HepG2 (cell line): Measurements from ENCODE around the gene C12orf60. TPM values are rescaled to one million over a fixed set of nuclear protein-coding genes. Genes with fewer than 3 reads are reported as not detected.

Experiments used
- ATAD3A ChIP-seq: sonication (generic); formaldehyde crosslinking; IDR thresholded peaks from 2 replicates; pipeline ENCODE4 v1.4.0; 2020; ENCODE audit warnings: missing genetic modification reagents
- ELF3 ChIP-seq: IDR thresholded peaks from 2 replicates; pipeline ENCODE4 v1.6.1; 2016; ENCODE audit warnings: missing genetic modification reagents, missing compliant biosample characterization
- HMG20B ChIP-seq: conservative IDR thresholded peaks from 2 replicates; pipeline ENCODE4 v1.6.1; 2016; ENCODE audit warnings: missing genetic modification reagents, missing compliant biosample characterization
- HNF4A ChIP-seq: sonication (generic); formaldehyde crosslinking; IDR thresholded peaks from 2 replicates; pipeline ENCODE4 v1.4.0; 2020; ENCODE audit warnings: missing genetic modification reagents
- KLF12 ChIP-seq: sonication (generic); formaldehyde crosslinking; IDR thresholded peaks from 2 replicates; pipeline ENCODE4 v1.4.0; 2020; ENCODE audit warnings: missing genetic modification reagents, borderline replicate concordance
- KLF16 ChIP-seq, 2 experiments: sonication (generic) in 1 of 2; formaldehyde crosslinking in 1 of 2; IDR thresholded peaks; 2 replicates each; pipeline versions ENCODE4 v1.6.1 to v1.8.0; 2016 to 2023; ENCODE audit warnings: missing genetic modification reagents in 2 of 2, missing compliant biosample characterization in 1 of 2
- KLF9 ChIP-seq: IDR thresholded peaks from 2 replicates; pipeline ENCODE4 v1.6.1; 2016; ENCODE audit warnings: low read depth
- NFIC ChIP-seq: IDR thresholded peaks from 2 replicates; pipeline ENCODE4 v1.6.1; 2012; ENCODE audit warnings: mild to moderate bottlenecking, low read length, inconsistent platforms
- NFYC ChIP-seq: IDR thresholded peaks from 2 replicates; pipeline ENCODE4 v1.6.1; 2016; ENCODE audit warnings: missing genetic modification reagents, missing compliant biosample characterization
- PAWR ChIP-seq: sonication (generic); formaldehyde crosslinking; IDR thresholded peaks from 2 replicates; pipeline ENCODE4 v1.4.0; 2020; ENCODE audit warnings: missing genetic modification reagents, mild to moderate bottlenecking, borderline replicate concordance
- POLR2A ChIP-seq, 2 experiments: IDR thresholded peaks; 2 replicates each; pipeline ENCODE4 v1.6.1; 2011; ENCODE audit warnings: low read depth in 2 of 2, low read length in 2 of 2, mild to moderate bottlenecking in 1 of 2, moderate library complexity in 1 of 2; ENCODE audit not compliant: insufficient read depth in 1 of 2
- RARG ChIP-seq: sonication (generic); formaldehyde crosslinking; IDR thresholded peaks from 2 replicates; pipeline ENCODE4 v1.4.0; 2020; ENCODE audit warnings: low read depth, mild to moderate bottlenecking, missing genetic modification reagents
- SOX6 ChIP-seq, 2 experiments: fragments of 450-650 bp in 1 of 2; sonication (generic) in 1 of 2; formaldehyde crosslinking in 1 of 2; IDR thresholded peaks; 2 replicates each; pipeline versions ENCODE4 v1.4.0 to v1.6.1; 2017 to 2020; ENCODE audit warnings: antibody characterized with exemption in 1 of 2, mild to moderate bottlenecking in 1 of 2, missing genetic modification reagents in 1 of 2
- TCF12 ChIP-seq, 2 experiments: fragments of 450-650 bp in 1 of 2; sonication (generic) in 1 of 2; formaldehyde crosslinking in 1 of 2; IDR thresholded peaks; 2 replicates each; pipeline versions ENCODE4 v1.6.1 to v1.8.0; 2017 to 2022; ENCODE audit warnings: antibody characterized with exemption in 1 of 2, mild to moderate bottlenecking in 1 of 2, missing genetic modification reagents in 1 of 2, moderate library complexity in 1 of 2
- ZEB1 ChIP-seq: IDR thresholded peaks from 2 replicates; pipeline ENCODE4 v1.6.1; 2012; ENCODE audit warnings: mild to moderate bottlenecking, low read depth, inconsistent platforms; ENCODE audit not compliant: insufficient replicate concordance
- ZFYVE20 ChIP-seq: sonication (generic); formaldehyde crosslinking; IDR thresholded peaks from 2 replicates; pipeline ENCODE4 v1.8.0; 2023; ENCODE audit warnings: low read depth, mild to moderate bottlenecking, moderate library complexity, missing genetic modification reagents, borderline replicate concordance
- ZNF557 ChIP-seq: sonication (generic); formaldehyde crosslinking; IDR thresholded peaks from 2 replicates; pipeline ENCODE4 v1.4.0; 2020; ENCODE audit warnings: missing genetic modification reagents
- ZNF776 ChIP-seq: sonication (generic); formaldehyde crosslinking; IDR thresholded peaks from 2 replicates; pipeline ENCODE4 v1.4.0; 2020; ENCODE audit warnings: mild to moderate bottlenecking, missing genetic modification reagents
- polyA plus RNA-seq, 8 experiments: library from polyadenylated mRNA; depleted of rRNA in 3 of 8; stranded (reverse) in 7 of 8; unstranded in 1 of 8; fragments of >200 nt; fragmentation: Illumina TruSeq in 4 of 8; extraction: Trizol in 4 of 8; gene quantifications; 2 replicates each; pipeline versions ENCODE4 v1.2.1 to v1.2.3, GENCODE V29; 2011 to 2016; ENCODE audit warnings: low read depth in 4 of 8, missing spikeins in 1 of 8, mixed read lengths in 1 of 8; ENCODE audit not compliant: insufficient read depth in 1 of 8
- total RNA-seq, 5 experiments: library from RNA; depleted of rRNA; stranded (reverse); fragments of >200 nt; fragmentation: Illumina TruSeq; extraction: Trizol; gene quantifications; 2 replicates each; pipeline ENCODE4 v1.2.3, GENCODE V29; 2016; ENCODE audit warnings: low read depth in 1 of 5
- TF ChIP-seq, protein P1 (sequence below): sonication (generic); formaldehyde crosslinking; IDR thresholded peaks from 2 replicates; pipeline ENCODE4 v1.5.0; 2020; ENCODE audit warnings: missing genetic modification reagents, mild to moderate bottlenecking, borderline replicate concordance
- TF ChIP-seq, protein P2 (sequence below): sonication (generic); formaldehyde crosslinking; IDR thresholded peaks from 2 replicates; pipeline ENCODE4 v1.5.0; 2020; ENCODE audit warnings: mild to moderate bottlenecking, missing genetic modification reagents
- TF ChIP-seq, protein P3 (sequence below): sonication (generic); formaldehyde crosslinking; IDR thresholded peaks from 2 replicates; pipeline ENCODE4 v1.4.0; 2020; ENCODE audit warnings: missing genetic modification reagents

Gene C12orf60
- total and polyA plus RNA-seq, 2 of the 13 experiments (the other 11 are each of a cell fraction or from before 2014, with no cell fraction given) = 0.55 to 1.4 TPM

DNA sequence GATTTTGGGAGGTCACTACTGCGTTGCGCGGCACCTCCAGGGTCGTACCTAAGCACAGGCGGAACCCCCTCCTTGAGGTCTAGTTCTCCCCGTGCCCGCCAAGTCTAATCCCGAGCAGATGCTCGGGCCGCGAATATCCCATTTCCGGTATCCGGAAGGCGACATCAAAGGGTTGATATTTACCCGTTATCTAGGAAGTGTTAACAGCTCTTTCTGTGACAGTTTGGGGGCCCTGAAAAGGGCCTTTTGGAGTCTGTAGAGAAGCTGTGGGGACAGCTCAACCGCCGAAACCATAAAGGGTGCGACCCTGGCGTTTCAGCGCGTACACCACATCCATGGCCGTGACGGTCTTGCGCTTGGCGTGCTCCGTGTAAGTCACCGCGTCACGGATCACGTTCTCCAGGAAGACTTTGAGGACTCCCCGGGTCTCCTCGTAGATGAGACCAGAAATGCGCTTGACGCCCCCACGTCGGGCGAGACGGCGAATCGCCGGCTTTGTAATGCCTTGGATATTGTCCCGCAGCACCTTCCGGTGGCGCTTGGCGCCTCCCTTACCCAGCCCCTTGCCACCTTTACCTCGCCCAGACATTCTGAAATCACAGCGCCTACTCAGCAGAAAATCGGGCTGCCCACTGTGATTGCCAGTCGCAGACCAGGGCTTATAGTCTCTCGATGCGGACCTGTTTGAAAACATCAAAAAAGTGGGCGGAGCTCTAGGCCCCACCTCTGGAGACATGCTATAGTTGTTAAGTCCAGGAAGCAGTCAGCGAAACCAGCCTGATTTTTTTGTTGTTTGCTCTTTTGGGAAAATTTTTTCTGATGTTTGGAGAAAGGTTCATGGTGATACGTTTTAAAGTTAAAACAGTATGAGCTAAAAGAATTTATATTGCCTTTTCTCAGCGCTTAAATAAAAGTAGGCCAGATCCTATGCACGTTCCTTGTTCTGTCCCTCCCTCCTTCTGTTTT is 32.7 kb upstream of the C12orf60 start (continued):
- peak; percentile 74 for TF ChIP-seq NFIC
- TF ChIP-seq ZNF776 (CRISPR knock-in tag) = peak; percentile 51; the same call in 1 of the 2 replicates
- TF ChIP-seq, protein P1, sequence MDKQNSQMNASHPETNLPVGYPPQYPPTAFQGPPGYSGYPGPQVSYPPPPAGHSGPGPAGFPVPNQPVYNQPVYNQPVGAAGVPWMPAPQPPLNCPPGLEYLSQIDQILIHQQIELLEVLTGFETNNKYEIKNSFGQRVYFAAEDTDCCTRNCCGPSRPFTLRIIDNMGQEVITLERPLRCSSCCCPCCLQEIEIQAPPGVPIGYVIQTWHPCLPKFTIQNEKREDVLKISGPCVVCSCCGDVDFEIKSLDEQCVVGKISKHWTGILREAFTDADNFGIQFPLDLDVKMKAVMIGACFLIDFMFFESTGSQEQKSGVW (CRISPR knock-in tag) = no peak
- peak; percentile 92 for TF ChIP-seq KLF9
- TF ChIP-seq, protein P2, sequence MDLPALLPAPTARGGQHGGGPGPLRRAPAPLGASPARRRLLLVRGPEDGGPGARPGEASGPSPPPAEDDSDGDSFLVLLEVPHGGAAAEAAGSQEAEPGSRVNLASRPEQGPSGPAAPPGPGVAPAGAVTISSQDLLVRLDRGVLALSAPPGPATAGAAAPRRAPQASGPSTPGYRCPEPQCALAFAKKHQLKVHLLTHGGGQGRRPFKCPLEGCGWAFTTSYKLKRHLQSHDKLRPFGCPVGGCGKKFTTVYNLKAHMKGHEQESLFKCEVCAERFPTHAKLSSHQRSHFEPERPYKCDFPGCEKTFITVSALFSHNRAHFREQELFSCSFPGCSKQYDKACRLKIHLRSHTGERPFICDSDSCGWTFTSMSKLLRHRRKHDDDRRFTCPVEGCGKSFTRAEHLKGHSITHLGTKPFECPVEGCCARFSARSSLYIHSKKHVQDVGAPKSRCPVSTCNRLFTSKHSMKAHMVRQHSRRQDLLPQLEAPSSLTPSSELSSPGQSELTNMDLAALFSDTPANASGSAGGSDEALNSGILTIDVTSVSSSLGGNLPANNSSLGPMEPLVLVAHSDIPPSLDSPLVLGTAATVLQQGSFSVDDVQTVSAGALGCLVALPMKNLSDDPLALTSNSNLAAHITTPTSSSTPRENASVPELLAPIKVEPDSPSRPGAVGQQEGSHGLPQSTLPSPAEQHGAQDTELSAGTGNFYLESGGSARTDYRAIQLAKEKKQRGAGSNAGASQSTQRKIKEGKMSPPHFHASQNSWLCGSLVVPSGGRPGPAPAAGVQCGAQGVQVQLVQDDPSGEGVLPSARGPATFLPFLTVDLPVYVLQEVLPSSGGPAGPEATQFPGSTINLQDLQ = peak; percentile 11; the same call in 1 of the 2 replicates
- TF ChIP-seq ZEB1 = peak; percentile 91
- TF ChIP-seq PAWR (CRISPR knock-in tag) = no peak
- TF ChIP-seq HMG20B = no peak
- TF ChIP-seq SOX6 (IDR thresholded peaks at IDR 0.05) = no peak
- peak; percentile 54; the same call in 1 of the 2 replicates for TF ChIP-seq SOX6 (CRISPR knock-in tag; IDR thresholded peaks at IDR 0.05)
- no peak for TF ChIP-seq TCF12 (IDR thresholded peaks at IDR 0.05)
- TF ChIP-seq TCF12 (CRISPR knock-in tag; IDR thresholded peaks at IDR 0.05) = no peak; the same call in 1 of the 2 replicates
- TF ChIP-seq POLR2A (IDR thresholded peaks at IDR 0.05; ENCODE audit: insufficient read depth in 1 of 2, low read depth in 2 of 2, low read length in 2 of 2) = peak; percentile 98 to 99
- TF ChIP-seq, protein P3, sequence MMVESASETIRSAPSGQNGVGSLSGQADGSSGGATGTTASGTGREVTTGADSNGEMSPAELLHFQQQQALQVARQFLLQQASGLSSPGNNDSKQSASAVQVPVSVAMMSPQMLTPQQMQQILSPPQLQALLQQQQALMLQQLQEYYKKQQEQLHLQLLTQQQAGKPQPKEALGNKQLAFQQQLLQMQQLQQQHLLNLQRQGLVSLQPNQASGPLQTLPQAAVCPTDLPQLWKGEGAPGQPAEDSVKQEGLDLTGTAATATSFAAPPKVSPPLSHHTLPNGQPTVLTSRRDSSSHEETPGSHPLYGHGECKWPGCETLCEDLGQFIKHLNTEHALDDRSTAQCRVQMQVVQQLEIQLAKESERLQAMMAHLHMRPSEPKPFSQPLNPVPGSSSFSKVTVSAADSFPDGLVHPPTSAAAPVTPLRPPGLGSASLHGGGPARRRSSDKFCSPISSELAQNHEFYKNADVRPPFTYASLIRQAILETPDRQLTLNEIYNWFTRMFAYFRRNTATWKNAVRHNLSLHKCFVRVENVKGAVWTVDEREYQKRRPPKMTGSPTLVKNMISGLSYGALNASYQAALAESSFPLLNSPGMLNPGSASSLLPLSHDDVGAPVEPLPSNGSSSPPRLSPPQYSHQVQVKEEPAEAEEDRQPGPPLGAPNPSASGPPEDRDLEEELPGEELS = peak; percentile 66
- no peak for TF ChIP-seq ATAD3A
- TF ChIP-seq KLF16 (CRISPR knock-in tag; IDR thresholded peaks at IDR 0.05) = peak in 1 of 2 experiments; percentile 94; a peak in 2 of 4 replicates
- TF ChIP-seq KLF12 (CRISPR knock-in tag) = 0 out of 2 replicates have a peak, but pooled peaks have one; percentile 75
- TF ChIP-seq HNF4A (CRISPR knock-in tag) = no peak
- TF ChIP-seq RARG (CRISPR knock-in tag) = no peak
- TF ChIP-seq ELF3 (CRISPR knock-in tag) = peak; percentile 72
- TF ChIP-seq NFYC (CRISPR knock-in tag) = peak; percentile 60
- peak; percentile 47; the same call in 1 of the 2 replicates for TF ChIP-seq ZFYVE20 (CRISPR knock-in tag)
- 0 out of 2 replicates have a peak, but pooled peaks have one; percentile 25 for TF ChIP-seq ZNF557
